GM18508 (cell line): ENCODE measurements around the gene CHRNG.

Experiments used
- ATAC-seq: cut with Tn5 transposase; IDR thresholded peaks from one replicate; pipeline ENCODE4 v1.9.1; 2021; ENCODE audit warnings: moderate number of reproducible peaks; ENCODE audit not compliant: insufficient read depth, unreplicated experiment

CHRNG gene

DNA sequence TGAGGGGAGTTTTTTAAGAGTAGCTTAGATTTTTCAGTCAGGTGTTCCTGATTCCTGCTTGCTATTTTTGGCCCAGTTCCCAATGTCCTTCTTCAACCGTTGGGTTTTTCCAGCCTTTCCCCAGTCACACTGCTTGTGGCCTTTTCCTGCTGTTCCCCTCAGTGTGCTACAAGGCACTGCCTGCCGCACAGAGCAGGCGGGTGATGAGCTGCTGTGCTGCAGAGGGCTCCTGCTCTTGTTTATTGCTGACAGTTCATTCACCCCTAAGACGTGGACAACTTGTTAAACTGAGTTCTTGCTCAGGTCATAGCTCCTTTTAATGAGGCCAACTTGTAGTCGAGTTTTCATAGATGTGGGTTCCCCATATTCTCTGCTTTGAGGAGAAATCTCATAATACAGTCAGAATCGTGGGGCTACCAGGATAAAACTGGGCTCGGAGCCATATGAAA lies 31.6 kb downstream of the CHRNG start:
- no peak for ATAC-seq

DNA sequence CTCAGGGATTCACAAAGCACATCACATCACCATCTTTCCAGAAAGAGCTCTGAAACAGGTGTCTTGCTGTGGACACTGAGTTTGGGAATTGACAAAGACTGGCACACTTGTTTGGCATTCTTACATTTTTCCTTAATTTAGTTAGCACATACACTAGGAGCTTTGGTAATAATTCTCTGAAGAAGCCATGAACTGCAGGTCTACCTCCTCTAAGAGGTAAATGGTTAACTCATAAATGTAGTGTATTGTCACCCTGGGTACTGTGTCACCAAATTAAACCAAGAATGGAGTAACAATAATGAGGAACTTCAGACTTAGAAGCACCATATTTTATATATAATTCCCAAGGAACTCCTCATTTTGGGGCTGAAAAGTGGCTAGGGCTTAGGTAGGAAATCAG lies 33.5 kb downstream of the CHRNG start:
- ATAC-seq, result no peak

DNA sequence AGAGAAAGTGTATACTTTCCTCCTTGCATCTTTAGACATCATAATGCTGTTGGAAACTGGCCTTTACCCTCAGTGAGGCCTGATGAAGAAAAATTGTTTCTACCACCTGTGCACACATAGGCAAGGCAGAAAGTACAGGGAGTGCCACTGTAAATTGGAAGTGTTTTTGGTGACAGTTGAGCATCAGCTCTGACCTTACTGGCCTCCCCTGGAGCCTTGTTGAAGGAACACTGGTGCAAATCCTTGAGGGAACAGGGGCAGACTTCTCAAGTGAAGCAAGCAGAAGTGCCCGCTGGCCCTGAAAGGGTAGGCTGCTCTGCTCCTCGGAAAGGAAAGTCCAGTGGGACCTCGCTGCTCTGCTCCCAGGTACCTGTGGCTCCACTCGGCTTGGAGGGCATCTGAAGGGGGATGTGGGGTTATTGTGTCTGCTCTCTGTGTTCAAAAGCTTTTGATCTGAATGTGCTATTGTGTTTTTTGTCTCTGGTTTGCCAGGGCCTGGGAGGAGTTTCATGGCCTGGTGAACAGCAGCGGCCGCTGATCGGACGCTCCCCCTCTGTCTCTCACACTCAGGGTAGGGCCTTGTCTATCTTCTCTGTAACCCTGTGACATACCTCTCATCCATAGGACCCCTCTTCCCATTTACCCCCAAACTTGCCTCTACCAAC lies 34.4 kb downstream of the CHRNG start:
- no peak for ATAC-seq

DNA sequence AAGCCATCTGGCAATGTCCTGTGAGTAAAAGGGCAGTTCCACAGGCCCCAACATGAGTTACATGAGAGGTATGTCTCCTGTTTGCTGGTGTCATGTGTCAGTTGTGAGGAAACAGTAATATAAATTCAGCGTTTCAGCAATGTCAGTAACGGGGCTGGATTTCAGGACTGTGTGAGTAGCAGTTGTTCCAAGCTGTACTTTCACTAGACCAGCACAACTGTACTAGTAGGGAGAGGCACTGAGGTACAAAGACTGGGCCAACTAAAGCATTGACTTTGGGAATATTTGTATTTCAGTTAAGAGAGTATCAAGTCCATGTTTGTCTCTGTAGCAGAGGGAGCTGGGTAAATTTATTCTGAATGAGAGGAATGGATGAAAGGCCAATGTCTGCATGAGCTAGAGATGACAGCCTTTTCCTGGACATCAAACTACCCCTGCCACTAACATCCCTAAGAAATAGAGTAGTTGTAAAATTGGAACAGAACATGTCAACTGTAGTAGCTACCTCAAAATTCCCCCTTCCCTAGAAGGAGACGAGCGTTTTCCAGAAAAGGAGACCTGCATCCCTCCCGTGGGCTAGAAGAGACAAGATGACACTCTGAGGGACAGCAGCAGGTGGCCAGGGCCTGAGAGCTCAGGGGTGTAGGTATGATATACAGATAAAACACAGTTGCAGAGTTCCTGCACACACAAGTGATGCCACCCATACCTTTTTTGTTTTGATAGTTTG lies 35.3 kb downstream of the CHRNG start:
- ATAC-seq, result no peak

DNA sequence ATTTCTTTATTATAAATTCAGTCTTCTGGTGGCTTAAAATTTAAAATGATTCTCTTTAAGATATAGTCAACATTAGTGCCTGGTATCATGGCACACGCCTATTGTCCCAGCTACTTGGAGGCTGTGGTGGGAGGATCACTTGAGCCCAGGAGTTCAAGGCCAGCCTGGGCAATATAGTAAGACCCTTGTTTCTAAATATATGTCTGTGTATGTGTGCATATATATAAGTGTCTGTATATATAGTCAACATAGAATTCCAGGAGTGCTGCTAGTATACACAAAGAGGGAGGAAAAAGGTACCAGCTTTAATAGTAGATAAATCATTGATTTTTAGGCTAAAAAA lies 35.9 kb downstream of the CHRNG start:
- no peak for ATAC-seq

DNA sequence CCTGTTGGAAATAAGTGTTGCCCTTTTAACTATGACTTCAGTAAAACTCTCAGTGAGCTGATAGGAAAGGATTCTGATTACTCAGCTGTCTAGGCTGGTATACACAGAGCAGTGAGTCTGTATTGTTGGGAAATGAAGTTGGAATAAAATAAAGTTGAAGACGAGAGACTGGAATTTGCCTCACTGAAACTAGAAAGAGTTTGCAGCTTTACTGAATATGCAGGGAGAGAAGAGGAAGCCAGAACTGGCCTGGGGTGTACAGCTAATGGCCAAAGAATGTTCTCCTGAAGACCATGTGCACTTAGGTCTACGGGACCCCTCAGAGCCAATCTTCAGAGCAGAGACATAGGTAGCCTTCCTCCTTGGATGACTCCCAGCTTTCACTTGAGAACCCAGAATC lies 37.5 kb downstream of the CHRNG start:
- ATAC-seq, result no peak

DNA sequence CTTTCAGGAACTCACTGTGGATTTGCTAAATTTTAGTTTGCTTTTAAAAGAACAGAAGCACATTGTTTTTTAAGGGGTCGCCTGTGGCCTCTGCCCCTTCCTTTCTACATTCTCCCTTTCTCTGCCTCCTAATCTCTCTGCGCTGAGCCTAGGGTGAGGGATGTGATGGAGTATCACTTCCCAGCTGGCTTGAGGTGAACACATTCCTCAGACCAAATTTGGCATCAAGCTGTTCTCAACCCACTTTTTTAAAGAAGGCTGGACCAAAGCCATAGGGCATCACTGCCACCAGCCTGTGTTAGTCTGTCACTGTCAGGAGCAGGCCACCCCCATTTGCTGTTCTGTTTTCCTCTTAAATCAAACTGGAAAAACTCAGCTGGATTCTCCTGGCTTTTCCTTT lies 38.3 kb downstream of the CHRNG start:
- ATAC-seq, result no peak

DNA sequence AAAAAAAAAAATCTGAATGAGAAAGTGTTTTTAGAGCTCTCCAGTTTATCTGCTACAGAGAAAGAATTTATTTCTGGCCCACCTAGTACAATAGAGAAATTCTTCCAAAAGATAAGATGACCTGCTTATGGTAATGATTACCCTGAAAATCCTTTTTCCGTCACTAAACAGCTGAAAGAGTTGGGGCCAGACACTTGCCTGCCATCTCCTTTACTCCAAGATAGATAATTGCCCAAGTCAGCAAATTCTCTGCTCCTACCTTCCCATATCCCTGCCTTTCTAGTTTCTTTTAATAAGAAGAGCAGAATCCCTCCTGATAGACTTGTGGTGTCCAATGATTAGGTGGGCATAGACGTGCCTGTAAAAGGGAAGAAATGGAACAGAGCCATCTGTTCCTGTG lies 39.1 kb downstream of the CHRNG start:
- no peak for ATAC-seq

DNA sequence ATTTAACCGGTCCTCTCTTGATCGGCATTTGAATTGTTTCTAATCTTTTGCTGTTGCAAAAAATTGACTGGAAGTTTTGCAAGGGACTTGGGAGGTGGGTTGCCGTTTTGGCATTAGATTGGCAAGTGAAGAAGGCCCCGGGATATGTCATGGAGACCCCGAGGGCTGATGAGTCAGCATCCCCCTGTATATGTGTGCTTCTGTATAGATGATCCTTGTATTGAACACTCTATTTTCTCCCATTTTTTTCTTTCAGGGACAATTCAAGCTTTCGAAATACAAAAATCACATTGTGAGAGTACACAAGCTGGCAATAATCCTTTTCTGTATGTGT lies 41.1 kb downstream of the CHRNG start:
- ATAC-seq, result no peak

DNA sequence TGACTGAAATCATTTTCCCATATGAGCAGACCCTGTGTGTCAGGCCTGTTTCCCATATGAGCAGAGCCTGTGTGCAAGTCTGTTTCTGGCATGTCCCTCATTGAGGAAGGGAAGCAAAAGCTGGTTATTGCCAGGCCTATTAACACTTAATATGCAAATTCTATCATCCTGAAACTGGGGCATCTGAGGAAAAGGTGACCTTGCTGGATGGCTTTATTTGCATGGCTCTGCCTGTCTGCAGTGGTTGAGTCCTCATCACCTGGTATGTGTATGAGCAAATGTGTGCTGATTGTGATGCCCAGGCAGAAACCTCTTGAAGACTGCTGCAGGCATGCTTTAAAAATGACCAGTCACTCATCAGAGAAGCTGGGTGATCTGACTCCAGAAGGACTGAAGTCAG lies 42.2 kb downstream of the CHRNG start:
- no peak for ATAC-seq

DNA sequence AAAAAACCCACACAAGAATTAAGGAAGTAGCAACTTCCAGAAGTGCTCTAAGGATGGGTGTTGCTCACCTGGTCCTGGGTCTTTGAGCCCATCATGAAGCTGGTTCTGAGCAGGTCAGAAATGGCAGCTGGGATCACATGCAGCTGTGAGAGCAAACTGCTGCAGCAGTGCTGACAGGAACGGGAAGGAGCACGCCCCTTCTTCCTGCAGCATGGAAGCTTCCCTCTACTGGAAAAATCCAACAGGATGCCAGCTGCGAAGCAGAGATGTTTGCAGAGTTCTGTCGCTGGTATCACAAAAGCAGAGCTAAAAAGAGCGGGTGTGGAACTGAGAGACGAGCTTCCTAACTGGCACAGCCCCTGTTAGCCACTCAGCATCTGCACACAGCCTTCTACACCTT lies 44.7 kb downstream of the CHRNG start:
- no peak for ATAC-seq

DNA sequence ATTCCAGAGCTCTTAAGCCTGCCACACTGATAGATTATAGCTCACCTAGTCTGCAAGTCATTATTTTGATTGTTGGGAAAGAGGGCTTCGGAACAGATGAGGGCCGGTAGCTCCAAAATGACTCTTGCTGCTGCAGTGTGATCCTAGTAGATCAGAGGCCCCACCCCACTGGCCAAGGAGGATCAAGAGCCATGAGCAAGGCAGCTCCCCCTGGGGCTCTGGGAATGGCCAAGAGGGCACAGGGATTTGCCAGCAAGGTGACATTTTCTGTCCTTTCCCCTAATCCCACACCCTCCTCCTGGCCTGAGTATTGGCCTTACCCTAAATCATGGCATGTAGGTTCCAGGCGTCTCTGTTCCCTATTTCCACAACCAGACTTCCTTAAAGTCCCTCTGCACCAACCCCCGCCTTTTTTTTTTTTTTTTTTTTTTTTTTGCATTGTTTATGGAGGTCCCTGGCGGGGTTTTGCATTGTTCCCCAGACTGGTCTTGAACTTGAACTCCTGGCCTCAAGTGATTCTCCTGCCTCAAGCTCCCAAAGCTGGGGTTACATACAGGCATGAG lies 47.5 kb downstream of the CHRNG start:
- ATAC-seq, result no peak

DNA sequence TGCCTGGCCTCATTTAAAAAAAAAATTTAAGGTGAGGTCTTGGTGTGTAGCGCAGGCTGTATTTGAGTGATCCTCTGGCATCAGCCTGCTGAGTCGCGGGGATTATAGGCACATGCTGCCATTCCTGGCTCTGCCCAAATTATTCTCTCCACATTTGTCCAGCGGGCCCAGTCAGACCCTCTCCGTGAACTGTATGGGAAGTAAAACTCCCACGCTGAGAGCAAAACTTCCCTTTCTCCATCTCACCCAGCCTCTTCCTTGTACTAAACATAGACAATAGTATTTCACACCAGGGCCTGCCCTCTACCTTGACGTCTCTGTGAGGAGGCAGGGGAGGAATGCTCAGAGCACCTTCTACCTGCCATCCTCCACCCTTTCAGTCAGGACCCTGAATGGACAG lies 48.0 kb downstream of the CHRNG start:
- ATAC-seq, result no peak

DNA sequence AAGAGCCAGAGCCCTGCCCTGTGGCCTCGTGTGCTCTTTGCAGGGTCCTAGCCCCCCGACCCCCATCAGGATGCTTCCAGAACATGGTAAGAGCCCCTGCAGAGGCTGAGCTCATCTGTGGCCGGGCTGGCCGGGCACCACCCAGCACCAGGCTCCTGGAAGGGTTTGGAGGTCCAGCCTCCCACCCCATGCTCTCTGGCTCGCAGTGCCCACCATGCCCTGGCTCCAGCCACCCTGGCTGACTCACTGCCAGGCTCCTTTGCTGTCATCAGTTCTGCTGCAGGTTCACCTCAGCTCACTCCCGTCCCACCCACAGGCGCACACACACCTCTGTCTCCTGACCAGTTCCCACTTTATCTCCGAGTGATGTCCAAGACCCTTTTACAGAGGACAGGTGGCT lies 48.5 kb downstream of the CHRNG start:
- ATAC-seq, result no peak

DNA sequence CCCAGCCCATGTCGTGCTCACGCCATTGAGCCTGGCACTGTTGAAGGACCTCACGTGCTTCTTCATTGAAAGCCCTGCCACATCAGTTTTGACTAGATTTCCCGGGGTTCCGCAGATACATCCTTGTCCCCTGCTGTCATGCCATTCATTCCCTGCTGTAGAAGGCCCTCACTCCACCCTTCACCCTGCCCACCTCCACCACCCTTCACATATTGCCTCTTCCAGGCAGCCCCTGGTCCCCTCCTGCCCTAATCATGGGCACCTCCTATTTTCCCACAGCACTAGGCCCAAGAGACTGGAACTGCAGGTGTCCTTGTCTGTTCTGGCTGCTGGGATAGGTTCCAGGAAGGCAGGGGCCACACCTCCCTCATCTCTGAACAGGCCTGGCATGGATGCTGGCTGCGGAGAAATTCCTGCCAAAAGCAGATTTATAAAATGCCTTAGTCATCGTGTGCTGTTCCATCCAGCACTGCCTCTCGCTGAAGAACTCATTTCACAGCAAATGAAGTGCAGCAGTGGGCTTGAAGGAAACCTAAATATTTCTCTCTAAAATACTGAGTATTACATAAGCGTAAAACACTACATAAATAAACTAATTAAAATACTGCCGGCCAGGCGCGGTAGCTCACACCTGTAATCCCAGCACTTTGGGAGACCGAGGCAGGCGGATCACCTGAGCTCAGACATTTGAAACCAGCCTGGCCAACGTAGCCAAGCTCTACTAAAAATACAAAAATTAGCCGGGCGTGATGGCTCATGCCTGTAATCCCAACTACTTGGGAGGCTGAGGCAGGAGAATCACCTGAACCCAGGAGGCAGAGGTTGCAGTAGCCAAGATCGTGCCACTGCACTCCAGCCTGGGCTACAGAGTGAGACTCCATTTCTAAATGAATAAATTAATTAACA lies 49.4 kb downstream of the CHRNG start:
- no peak for ATAC-seq

DNA sequence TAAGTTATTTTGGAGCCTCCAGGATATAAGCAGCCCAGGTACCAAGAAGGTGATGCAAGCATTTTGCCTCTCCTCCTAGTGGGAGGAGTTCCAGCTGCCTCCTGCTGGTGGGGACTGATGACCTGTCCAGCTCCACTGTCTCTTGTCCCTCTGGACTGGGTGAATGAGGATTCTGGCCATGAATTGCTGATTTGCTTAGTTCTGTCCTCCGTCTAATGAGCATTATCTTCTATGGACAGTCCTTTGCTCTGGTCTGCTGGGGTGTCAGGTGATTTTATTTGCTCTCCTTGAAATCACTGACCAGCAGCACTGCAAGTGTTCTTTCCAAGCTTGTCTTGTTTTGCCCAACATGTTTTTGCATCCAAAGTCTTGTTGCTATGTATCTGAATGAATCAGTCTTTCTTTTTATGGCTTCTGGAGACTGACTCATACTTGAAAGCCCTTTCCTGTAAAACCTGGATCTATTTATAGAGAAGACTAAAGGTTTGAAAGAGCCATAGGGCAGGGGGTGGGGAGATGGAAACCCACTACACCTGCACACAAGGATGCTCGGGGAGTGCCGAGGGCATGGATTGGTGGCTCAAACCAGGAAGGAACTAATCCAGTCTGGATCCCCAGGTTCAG lies 53.4 kb downstream of the CHRNG start:
- no peak for ATAC-seq

DNA sequence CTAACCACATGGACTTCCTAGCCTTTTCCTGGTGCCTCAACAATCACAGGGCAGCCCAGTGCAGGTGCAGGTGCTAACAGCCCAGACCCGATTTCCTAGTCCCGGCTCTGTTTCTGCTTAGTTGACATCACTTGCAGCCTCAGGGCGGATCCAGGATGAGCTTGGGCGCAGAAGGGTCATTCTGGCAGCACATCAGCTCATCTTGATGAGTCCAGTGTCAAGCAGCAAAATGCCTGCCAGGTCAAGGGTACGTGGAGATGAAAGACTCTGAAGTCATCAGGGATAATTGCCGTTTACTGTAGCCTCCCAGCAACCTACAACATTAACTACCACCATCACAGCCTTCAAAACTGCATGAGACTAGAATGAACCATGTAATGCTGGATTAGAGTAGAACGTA lies 54.5 kb downstream of the CHRNG start:
- ATAC-seq, result no peak
